GM20000 (cell line): Measurements from ENCODE around the gene METTL25B.

Experiments used
- DNase-seq: peaks from one replicate; pipeline ENCODE4 v3.0.0; 2012; ENCODE audit warnings: low spot score
- CTCF ChIP-seq: IDR thresholded peaks from 2 replicates; pipeline ENCODE4 v1.5.1; 2012; ENCODE audit warnings: mild to moderate bottlenecking, control low read depth; ENCODE audit errors: extremely low read depth, missing control alignments

The METTL25B gene

GRCh38 chr1:156693848-156694689, 34.2 kb upstream of the METTL25B start:
- TF ChIP-seq CTCF, result no peak
- DNase-seq, result no peak

- DNase-seq, result no peak
- no peak for TF ChIP-seq CTCF
These were observed 33.6 kb upstream of the METTL25B start for GRCh38 chr1:156694690-156694962.

GRCh38 chr1:156696755-156697154, 31.5 kb upstream of the METTL25B start:
- no peak for TF ChIP-seq CTCF
- no peak for DNase-seq

GRCh38 chr1:156697481-156697880, 30.8 kb upstream of the METTL25B start:
- TF ChIP-seq CTCF, result no peak
- no peak for DNase-seq

GRCh38 chr1:156698995-156699394, 29.3 kb upstream of the METTL25B start:
- no peak for DNase-seq
- TF ChIP-seq CTCF, result no peak

- no peak for DNase-seq
- TF ChIP-seq CTCF, result no peak
These were observed 27.3 kb upstream of the METTL25B start for GRCh38 chr1:156700736-156701531.

GRCh38 chr1:156703336-156703735, 24.9 kb upstream of the METTL25B start:
- TF ChIP-seq CTCF, result no peak
- no peak for DNase-seq
